Measurements from ENCODE around the gene LSM12. TPM values are rescaled to one million over a fixed set of nuclear protein-coding genes. Genes with fewer than 3 reads are reported as not detected.
"Not testable (repeated sequence)": the region's sequence is repeated elsewhere in the genome, so short reads cannot be mapped to it uniquely, and the experiment has no call there.

LSM12 gene
- total RNA-seq, 2 experiments from 2014 or later = 35.4 to 67.9 TPM

- Histone ChIP-seq H4K20me1 (ENCODE audit: insufficient read depth, low read length) (no peaks in the 10 kb centered on the region), H3K4me2 (ENCODE audit: low read length) (no peak overlapping the region), H2AFZ (ENCODE audit: low read length) (no peak overlapping the region), H3K9me3 (ENCODE audit: low read length) (no peaks in the 10 kb centered on the region), H3K4me1 (ENCODE audit: insufficient read depth, low read length, poor library complexity, severe bottlenecking) (peaks cover 17% of the 10 kb centered on the region), H3K9me2 (ENCODE audit: insufficient read depth, low read length) (no peaks in the 10 kb centered on the region), H3K36me3 (ENCODE audit: insufficient read depth, low read length) (no peaks in the 10 kb centered on the region), H3K27ac (ENCODE audit: low read depth, low read length, poor library complexity, severe bottlenecking) (no peak overlapping the region), H3K4me3 (ENCODE audit: low read depth, low read length, poor library complexity, severe bottlenecking) (no peak overlapping the region), H3K79me2 (ENCODE audit: insufficient read depth, low read depth, low read length) (no peaks in the 10 kb centered on the region)
- 0 out of 2 replicates have a peak, but pooled peaks have one; percentile 36 for TF ChIP-seq CTCF (conservative IDR thresholded peaks at IDR 0.05; ENCODE audit: low read length)
- TF ChIP-seq EZH2phosphoT487 (IDR thresholded peaks at IDR 0.05; ENCODE audit: borderline replicate concordance, low read depth, low read length) = no peak
- ChIA-PET CTCF (ENCODE audit: unreplicated experiment) (no interaction called here), POLR2A (interaction anchor here (0.6 kb wide), 1 partner anchor 25 kb away, joined by 3 read pairs; no protein-coding TSS in a partner anchor)
- intact Hi-C loops (cut with micrococcal nuclease; ENCODE audit: unreplicated experiment) = no loop called here
- DNase-seq (ENCODE audit: low spot score) = no peak
- TSS peak; percentile 77 for BruUV-seq (replicated peaks)
These were observed 36.6 kb upstream of the LSM12 start for GRCh38 chr17:44102849-44103622.

GRCh38 chr17:44101858-44102257, 35.4 kb upstream of the LSM12 start:
- H3K79me2 ChIP-seq (ENCODE audit: insufficient read depth, low read depth, low read length); H4K20me1 ChIP-seq (ENCODE audit: insufficient read depth, low read length); CTCF ChIA-PET (ENCODE audit: unreplicated experiment); H3K9me3 ChIP-seq (ENCODE audit: low read length); H3K27ac ChIP-seq (ENCODE audit: low read depth, low read length, poor library complexity, severe bottlenecking); H3K4me3 ChIP-seq (ENCODE audit: low read depth, low read length, poor library complexity, severe bottlenecking); POLR2A ChIA-PET; H2AFZ ChIP-seq (ENCODE audit: low read length); H3K9me2 ChIP-seq (ENCODE audit: insufficient read depth, low read length); intact Hi-C loops (cut with micrococcal nuclease; ENCODE audit: unreplicated experiment); BruUV-seq (replicated peaks); DNase-seq (ENCODE audit: low spot score); H3K4me2 ChIP-seq (ENCODE audit: low read length); H3K36me3 ChIP-seq (ENCODE audit: insufficient read depth, low read length): not testable (repeated sequence)
- H3K4me1 ChIP-seq (ENCODE audit: insufficient read depth, low read length, poor library complexity, severe bottlenecking) = peaks cover 17% of the 10 kb centered on the region

- Histone ChIP-seq H3K4me3 (ENCODE audit: low read depth, low read length, poor library complexity, severe bottlenecking) (no peak overlapping the region), H4K20me1 (ENCODE audit: insufficient read depth, low read length) (no peaks in the 10 kb centered on the region), H3K27ac (ENCODE audit: low read depth, low read length, poor library complexity, severe bottlenecking) (no peak overlapping the region), H3K9me2 (ENCODE audit: insufficient read depth, low read length) (no peaks in the 10 kb centered on the region), H3K4me1 (ENCODE audit: insufficient read depth, low read length, poor library complexity, severe bottlenecking) (peaks cover 14% of the 10 kb centered on the region), H3K36me3 (ENCODE audit: insufficient read depth, low read length) (peaks cover under 1% of the 10 kb centered on the region; the same call in 1 of the 2 replicates), H3K9me3 (ENCODE audit: low read length) (no peaks in the 10 kb centered on the region), H2AFZ (ENCODE audit: low read length) (no peak overlapping the region), H3K4me2 (ENCODE audit: low read length) (no peak overlapping the region), H3K79me2 (ENCODE audit: insufficient read depth, low read depth, low read length) (no peaks in the 10 kb centered on the region)
- DNase-seq (ENCODE audit: low spot score) = no peak
- ChIA-PET POLR2A (no interaction called here), CTCF (ENCODE audit: unreplicated experiment) (no interaction called here)
- intact Hi-C loops (cut with micrococcal nuclease; ENCODE audit: unreplicated experiment) = loop anchor here (5.0 kb wide), 1 partner anchor 155 kb away; the partner anchor contains the start of gene PPY
- TF ChIP-seq CTCF (conservative IDR thresholded peaks at IDR 0.05; ENCODE audit: low read length) (no peak), EZH2phosphoT487 (IDR thresholded peaks at IDR 0.05; ENCODE audit: borderline replicate concordance, low read depth, low read length) (no peak)
- no TSS peak for BruUV-seq (replicated peaks)
These were observed 30.9 kb upstream of the LSM12 start for GRCh38 chr17:44097110-44097958.

Measured in OCI-LY7 (cell line).